DND-41 (cell line): ENCODE results near the gene CEP70.

Experiments used
- EZH2 ChIP-seq: IDR thresholded peaks from 3 replicates; pipeline ENCODE4 v1.6.1; 2012; ENCODE audit warnings: borderline replicate concordance, low read depth, mild to moderate bottlenecking, moderate library complexity, low read length, inconsistent platforms; ENCODE audit not compliant: severe bottlenecking
- TF ChIP-seq, protein P1 (sequence below): IDR thresholded peaks from 2 replicates; pipeline ENCODE4 v1.5.1; 2012; ENCODE audit warnings: borderline replicate concordance, low read length, moderate library complexity, mild to moderate bottlenecking; ENCODE audit not compliant: poor library complexity, severe bottlenecking; ENCODE audit errors: extremely low read depth

DNA sequence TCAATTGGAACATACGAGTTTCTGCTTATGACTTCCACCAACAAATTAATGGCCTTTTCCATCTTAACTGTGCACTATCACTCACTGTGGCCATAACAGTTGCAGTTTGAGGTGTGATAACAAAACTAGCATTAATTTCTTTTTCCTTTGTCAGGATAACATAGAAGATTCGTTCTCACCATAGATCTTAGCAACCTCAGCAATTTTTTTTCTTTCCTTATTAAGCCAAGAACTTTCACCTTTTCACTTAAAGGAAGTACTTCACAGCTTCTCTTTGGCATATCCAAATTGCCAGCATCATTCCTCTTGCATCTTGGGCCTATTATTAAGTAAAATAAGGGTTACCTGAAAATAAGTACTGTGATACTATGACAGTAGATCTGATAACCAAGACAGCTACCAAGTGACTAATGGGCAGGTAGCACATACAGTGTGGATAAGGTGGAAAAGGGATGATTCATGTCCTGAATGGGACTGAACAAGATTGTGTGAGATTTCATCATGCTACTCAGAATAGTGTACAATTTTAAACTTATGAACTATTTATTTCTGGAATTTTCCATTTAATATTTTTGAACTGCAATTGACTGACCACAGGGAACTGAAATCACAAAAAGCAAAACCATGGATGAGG lies 46.6 kb downstream of the CEP70 start:
- TF ChIP-seq, protein P1, sequence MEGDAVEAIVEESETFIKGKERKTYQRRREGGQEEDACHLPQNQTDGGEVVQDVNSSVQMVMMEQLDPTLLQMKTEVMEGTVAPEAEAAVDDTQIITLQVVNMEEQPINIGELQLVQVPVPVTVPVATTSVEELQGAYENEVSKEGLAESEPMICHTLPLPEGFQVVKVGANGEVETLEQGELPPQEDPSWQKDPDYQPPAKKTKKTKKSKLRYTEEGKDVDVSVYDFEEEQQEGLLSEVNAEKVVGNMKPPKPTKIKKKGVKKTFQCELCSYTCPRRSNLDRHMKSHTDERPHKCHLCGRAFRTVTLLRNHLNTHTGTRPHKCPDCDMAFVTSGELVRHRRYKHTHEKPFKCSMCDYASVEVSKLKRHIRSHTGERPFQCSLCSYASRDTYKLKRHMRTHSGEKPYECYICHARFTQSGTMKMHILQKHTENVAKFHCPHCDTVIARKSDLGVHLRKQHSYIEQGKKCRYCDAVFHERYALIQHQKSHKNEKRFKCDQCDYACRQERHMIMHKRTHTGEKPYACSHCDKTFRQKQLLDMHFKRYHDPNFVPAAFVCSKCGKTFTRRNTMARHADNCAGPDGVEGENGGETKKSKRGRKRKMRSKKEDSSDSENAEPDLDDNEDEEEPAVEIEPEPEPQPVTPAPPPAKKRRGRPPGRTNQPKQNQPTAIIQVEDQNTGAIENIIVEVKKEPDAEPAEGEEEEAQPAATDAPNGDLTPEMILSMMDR = no peak
- TF ChIP-seq EZH2 = no peak
